Effector CD8-positive, alpha-beta T cell (primary cell): ENCODE results near the gene PTPRN2.
"Not testable (repeated sequence)": the region's sequence is repeated elsewhere in the genome, so short reads cannot be mapped to it uniquely, and the experiment has no call there.

Experiments
- DNase-seq: peaks from one replicate; lab custom pipeline; 2025; lab: John Stamatoyannopoulos, UW

Gene PTPRN2

DNA sequence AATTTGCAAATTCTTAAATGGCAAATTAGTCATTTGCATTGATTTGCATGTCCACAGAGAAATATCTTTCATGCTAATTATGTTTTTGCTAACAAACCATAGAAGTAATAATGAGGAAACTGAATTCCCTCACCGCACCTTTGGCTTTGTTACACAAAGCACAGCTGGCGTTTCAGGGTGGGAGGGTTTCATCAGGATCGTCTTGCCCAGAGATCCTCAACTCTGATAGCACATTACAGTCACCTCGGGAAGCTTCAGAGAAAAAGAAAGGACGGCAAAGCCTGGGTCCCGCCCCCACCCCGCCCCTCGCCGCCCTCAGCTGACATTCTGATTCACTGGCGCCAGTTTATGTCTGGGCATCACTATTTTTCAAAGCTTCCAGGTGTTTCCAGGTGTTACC lies 119.4 kb downstream of the PTPRN2 start:
- no peak for DNase-seq

- no peak for DNase-seq
Observed at GRCh38 chr7:158467562-158467961, 120.1 kb downstream of the PTPRN2 start.

DNA sequence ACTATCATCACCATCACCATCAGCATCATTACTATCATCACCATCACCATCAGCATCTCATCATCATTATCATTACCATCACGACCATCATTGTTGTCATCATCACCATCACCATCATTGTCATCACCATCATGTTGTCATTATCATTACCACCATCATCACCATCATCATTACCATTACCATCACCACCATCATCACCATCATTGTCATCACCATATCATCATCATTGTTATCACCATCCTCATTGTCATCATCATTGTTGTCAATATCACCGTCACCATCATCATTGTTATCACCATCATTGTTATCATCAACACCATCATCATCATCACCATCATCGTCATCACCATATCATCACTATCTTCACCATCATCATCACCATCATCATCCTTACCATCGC lies 124.3 kb downstream of the PTPRN2 start:
- no peak for DNase-seq

GRCh38 chr7:158461824-158462223 lies 125.8 kb downstream of the PTPRN2 start:
- DNase-seq: no peak

DNA sequence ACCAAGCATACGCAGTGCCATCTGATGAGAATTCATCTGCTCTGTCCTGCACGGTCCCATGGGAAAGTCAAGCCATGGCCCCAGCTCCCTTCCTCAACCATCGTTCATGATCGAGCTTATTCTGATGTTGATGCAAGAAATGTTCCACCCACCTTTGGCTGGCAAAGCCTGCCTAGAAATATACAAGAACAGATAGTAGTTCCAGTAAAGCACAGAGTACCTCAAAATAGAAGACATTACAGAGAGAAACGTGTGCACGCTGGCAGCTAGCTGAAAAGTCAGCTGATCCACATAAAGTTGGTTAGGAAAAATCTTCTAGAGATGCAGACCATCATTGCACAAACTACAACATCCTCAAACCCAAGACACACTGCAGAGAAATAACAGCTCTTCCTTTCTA lies 127.0 kb downstream of the PTPRN2 start:
- no peak for DNase-seq

GRCh38 chr7:158458716-158459282 lies 128.8 kb downstream of the PTPRN2 start:
- DNase-seq: no peak

DNA sequence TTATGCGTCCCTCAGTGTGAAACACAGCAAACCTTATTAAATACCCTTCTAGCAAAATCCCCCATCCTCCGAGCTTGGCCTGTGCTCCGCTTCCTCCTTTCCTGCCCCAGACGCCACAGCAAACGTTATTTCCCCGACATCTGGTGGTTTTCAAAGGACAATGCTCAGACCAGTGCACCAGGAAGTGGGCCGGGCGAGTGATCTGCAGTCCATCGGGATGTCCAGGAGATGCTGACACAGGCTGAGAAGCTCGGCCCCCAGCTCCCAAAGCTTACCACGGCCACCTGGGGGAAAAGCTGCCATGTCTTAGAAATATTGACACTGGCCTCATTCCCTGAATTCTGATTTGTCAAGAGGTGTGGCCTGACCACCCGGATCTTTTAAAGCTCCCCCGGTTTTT lies 129.5 kb downstream of the PTPRN2 start:
- DNase-seq: no peak

DNA sequence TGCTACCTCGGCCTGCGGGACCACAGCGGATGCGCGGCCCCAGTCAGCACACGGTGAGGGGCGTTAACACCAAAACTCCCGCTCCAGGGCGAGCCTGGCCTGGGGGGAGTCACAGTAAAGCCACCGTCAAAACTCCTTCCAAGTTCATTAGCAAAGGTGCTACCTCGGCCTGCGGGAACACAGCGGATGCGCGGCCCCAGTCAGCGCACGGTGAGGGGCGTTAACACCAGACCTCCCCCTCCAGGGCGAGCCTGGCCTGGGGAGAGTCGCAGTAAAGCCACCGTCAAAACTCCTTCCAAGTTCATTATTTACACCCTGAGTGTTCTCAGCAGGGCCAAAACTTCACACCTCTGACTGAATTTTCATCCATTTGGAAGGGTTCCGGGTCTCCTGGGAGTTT lies 130.0 kb downstream of the PTPRN2 start:
- DNase-seq: not testable (repeated sequence)

GRCh38 chr7:158454631-158455030 lies 133.0 kb downstream of the PTPRN2 start:
- DNase-seq: no peak

GRCh38 chr7:158453663-158454062 lies 134.0 kb downstream of the PTPRN2 start:
- no peak for DNase-seq

DNA sequence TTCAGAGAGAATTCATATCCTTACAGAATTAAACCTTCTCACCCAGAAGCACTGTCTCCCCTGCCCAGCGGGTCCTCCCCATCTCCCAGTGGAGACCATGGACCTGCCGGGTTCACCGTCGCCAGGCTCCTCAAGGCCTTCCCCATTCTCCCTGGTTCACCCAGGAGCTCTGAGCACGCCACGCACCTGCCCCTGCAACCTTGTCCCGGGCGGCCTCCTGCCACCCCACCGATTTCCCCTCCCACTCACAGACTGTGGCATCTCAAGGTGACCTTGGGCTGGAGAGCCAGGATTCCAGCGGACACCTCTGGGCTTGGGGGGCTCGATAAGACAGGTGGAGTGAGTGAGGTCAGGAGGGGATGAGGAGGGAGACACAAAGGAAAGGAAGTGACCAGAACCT lies 135.3 kb downstream of the PTPRN2 start:
- DNase-seq: no peak

DNA sequence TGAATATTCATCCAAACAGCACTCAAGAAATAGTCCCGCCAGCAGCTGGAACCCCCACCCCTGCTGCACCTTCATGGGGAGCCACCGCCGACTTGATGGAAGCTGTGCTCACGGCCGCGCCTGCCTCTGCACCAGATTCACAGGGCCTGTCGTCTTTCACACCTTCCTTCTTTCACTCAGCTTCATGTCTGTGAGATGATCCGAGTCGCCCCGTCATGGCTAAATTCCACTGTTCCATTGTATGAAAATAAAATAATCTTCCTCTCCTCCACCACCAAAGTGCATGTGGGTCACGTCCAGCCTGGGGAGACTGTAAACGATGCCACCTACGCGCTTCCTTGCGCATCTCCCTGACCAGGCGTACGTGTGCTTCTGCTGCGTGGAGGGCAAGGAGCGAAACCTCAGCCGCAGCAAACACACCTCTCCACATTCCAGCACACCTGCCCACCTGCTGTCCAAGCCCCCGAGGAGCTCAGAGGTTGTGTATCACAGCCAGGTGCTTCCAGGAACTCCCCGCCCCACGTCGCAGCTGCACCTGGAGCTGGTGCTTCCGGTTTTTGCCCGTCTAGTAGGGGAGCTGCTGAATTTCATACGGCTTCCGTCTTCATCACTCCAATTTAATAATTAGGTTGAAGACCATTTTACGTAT lies 137.0 kb downstream of the PTPRN2 start:
- DNase-seq: no peak

DNA sequence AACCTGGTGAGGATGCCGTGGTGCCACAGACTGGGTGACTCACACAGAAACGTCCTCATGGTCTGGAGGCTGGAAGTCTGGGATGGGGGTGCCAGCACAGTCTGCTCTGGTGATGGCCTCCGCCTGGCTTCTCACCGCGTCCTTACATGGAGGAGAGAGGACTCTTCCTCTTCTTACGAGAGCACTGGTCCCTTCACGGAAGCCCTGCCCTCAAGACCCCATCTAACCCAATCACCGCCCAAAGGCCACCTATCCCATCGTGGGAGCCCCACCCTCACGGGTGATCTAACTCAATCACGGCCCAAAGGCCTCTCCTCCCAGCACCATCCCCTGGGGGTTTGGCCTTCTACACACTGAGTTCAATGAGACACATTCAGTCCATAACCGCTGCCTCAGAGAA lies 137.7 kb downstream of the PTPRN2 start:
- DNase-seq: no peak

DNA sequence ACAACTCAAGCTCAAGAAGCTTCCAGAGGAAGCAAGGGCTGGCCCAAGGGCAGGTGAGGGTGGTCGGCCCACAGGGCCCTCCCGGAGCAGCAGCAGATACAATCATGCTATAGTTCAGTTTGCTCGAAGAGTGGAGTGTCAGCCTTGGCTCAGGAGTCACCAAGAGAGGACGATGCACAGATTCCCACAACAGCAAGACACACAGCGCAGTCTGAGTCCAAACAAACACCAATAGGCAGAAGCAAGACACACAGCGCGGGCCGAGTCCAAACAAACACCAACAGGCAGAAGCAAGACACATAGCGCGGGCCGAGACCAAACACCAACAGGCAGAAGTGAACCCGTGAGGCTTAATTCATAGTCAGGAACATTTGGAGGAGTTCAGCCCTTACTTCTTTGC lies 138.4 kb downstream of the PTPRN2 start:
- no peak for DNase-seq

- no peak for DNase-seq
Observed at GRCh38 chr7:158448430-158449100, 139.1 kb downstream of the PTPRN2 start.

DNA sequence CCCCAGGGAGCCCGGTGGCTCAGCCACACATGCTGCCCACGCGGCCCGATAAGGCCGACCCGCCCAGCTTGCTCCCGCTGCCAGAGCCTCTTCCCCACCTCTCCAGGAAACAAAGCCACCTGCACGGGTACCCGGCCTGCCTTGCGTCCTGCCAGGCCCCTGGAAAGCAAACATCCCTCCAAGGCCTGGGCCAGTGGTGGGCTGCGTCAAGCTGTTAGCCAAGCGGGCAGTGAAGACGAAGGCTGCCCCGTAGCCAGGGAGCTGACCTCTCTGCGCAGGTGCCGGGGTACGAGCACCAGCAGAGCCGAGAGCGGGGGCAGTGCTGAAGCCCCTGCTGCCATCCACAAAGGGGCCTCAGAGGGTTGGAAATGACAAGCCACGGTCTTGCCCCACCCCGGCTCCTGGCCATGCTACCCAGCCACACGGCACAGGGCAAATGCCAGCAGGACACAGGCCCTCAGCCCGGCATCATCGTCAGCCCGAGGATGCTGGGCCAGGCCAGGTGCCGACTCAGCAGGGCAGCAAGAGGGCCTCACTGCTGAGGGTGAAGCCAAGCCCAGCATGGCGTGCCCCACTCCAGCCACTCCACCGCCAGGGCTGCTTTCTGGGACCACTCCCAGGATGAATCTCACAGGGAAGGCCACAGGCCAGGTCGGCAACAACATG lies 140.0 kb downstream of the PTPRN2 start:
- no peak for DNase-seq

DNA sequence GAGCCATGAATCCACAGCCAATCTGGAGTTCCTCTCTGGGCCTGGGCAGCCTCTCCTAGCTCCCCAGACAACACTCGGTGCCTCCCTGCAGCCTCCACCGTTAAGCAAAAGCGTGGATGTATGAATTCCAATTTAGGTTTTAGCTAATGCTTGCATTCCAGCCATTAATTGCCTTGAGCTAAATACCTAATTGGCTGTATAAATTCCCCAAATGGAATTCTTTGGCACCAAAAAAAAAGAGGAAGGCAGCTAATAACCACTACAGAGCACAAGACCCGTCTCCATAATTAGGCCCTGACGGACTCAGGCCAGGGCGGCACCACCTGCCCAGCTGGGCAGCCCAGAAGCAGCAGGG lies 140.5 kb downstream of the PTPRN2 start:
- no peak for DNase-seq

- no peak for DNase-seq
Observed at GRCh38 chr7:158446706-158447105, 140.9 kb downstream of the PTPRN2 start.

DNA sequence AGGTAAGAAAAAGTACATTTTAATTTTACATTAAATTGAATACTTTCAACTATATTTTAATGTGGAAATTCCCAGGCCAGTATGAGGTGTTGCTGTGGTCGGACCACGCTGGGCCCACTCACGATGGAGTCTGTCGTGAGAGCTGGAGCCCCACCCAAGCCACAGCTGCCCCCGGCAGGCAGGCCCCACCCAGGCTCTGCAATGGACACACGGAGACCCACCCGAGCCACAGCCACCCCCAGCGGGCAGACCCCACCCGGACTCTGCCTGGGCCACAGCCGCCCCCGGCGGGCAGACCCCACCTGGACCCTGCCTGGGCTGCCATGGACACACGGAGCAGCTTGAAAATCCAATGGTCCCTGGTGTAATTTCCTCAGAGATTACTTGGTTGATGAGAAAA lies 141.3 kb downstream of the PTPRN2 start:
- DNase-seq: no peak

- no peak for DNase-seq
Observed at GRCh38 chr7:158445421-158446175, 142.0 kb downstream of the PTPRN2 start.

- DNase-seq: no peak
Observed at GRCh38 chr7:158444501-158445420, 142.9 kb downstream of the PTPRN2 start.
